Osteoblast (primary cell): ENCODE results near the gene NFX1. TPM values are rescaled to one million over a fixed set of nuclear protein-coding genes. Genes with fewer than 3 reads are reported as not detected.

ENCODE experiments used
- DNase-seq: peaks from one replicate; pipeline ENCODE4 v3.0.0; 2011; ENCODE audit warnings: low spot score, mixed read lengths; ENCODE audit not compliant: insufficient read length; ENCODE audit errors: missing footprints
- H2AFZ ChIP-seq: 2 replicates; pipeline ENCODE4 v1.6.0; 2011; ENCODE audit warnings: mild to moderate bottlenecking, low read length
- H3K27ac ChIP-seq: 2 replicates; pipeline ENCODE4 v1.5.1; 2011; ENCODE audit warnings: mild to moderate bottlenecking, low read depth, low read length, moderate library complexity
- H3K27me3 ChIP-seq: 2 replicates; pipeline ENCODE4 v1.6.0; 2012; ENCODE audit warnings: mild to moderate bottlenecking, control low read depth, inconsistent platforms, low read length, moderate library complexity; ENCODE audit not compliant: insufficient read depth
- H3K36me3 ChIP-seq: 2 replicates; pipeline ENCODE4 v1.5.1; 2011; ENCODE audit warnings: mild to moderate bottlenecking, low read length, control low read depth, moderate library complexity; ENCODE audit not compliant: insufficient read depth
- H3K4me1 ChIP-seq: 2 replicates; pipeline ENCODE4 v1.5.1; 2011; ENCODE audit warnings: mild to moderate bottlenecking, low read length, control low read depth, moderate library complexity; ENCODE audit not compliant: insufficient read depth
- H3K4me2 ChIP-seq: 2 replicates; pipeline ENCODE4 v1.6.0; 2011; ENCODE audit warnings: mild to moderate bottlenecking, low read length; ENCODE audit not compliant: insufficient read depth
- H3K4me3 ChIP-seq: fragments of 200-600 bp; sonication (generic); 3 replicates; pipeline ENCODE4 v1.5.1; 2012; ENCODE audit warnings: mild to moderate bottlenecking, low read length, inconsistent platforms; ENCODE audit not compliant: insufficient read depth
- H3K79me2 ChIP-seq: 2 replicates; pipeline ENCODE4 v1.6.0; 2012; ENCODE audit warnings: mild to moderate bottlenecking, low read length, control low read depth, inconsistent platforms; ENCODE audit not compliant: insufficient read depth
- H3K9me3 ChIP-seq: 2 replicates; pipeline ENCODE4 v1.5.1; 2011; ENCODE audit warnings: low read depth, low read length, control low read depth
- H4K20me1 ChIP-seq: 2 replicates; pipeline ENCODE4 v1.6.0; 2012; ENCODE audit warnings: mild to moderate bottlenecking, low read length, control low read depth; ENCODE audit not compliant: insufficient read depth
- total RNA-seq: library from RNA; depleted of rRNA; stranded (reverse); fragments of >200 nt; gene quantifications from 2 replicates; pipeline ENCODE4 v1.2.3, GENCODE V29; 2012
- TF ChIP-seq, protein P1 (sequence below): IDR thresholded peaks from 2 replicates; pipeline ENCODE4 v1.5.1; 2011; ENCODE audit warnings: mild to moderate bottlenecking, low read depth, low read length, moderate library complexity; ENCODE audit errors: extremely low read depth

Gene NFX1
- total RNA-seq, 1 donor, result 34.0 TPM

DNA sequence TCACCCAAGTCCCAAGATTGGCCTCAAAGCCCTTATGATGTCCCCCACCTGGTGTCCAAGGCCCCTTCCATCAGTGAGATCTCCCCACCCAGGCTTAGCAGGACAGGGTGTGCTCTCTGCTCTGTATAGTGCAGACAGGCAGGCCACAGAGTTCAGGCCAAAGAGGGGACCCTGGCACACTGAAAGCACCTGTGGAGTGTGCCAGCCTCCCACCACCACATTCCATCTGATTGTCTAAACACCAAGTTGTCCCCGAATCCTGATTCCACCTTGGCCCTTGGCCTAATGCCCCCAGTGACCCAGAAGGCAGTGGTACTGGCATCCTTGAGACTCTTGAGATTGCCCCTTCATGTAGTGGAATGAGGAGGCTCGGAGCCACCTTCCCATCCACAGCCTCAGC lies 45.0 kb upstream of the NFX1 start:
- TF ChIP-seq, protein P1, sequence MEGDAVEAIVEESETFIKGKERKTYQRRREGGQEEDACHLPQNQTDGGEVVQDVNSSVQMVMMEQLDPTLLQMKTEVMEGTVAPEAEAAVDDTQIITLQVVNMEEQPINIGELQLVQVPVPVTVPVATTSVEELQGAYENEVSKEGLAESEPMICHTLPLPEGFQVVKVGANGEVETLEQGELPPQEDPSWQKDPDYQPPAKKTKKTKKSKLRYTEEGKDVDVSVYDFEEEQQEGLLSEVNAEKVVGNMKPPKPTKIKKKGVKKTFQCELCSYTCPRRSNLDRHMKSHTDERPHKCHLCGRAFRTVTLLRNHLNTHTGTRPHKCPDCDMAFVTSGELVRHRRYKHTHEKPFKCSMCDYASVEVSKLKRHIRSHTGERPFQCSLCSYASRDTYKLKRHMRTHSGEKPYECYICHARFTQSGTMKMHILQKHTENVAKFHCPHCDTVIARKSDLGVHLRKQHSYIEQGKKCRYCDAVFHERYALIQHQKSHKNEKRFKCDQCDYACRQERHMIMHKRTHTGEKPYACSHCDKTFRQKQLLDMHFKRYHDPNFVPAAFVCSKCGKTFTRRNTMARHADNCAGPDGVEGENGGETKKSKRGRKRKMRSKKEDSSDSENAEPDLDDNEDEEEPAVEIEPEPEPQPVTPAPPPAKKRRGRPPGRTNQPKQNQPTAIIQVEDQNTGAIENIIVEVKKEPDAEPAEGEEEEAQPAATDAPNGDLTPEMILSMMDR, result no peak
- no peak overlapping the region for H3K4me3 ChIP-seq
- no peak overlapping the region for H3K27ac ChIP-seq
- H3K9me3 ChIP-seq, result no peaks in the 10 kb centered on the region
- H4K20me1 ChIP-seq, result no peaks in the 10 kb centered on the region
- no peak overlapping the region for H2AFZ ChIP-seq
- H3K4me1 ChIP-seq, result peaks cover 2% of the 10 kb centered on the region
- H3K4me2 ChIP-seq, result no peak overlapping the region
- no peaks in the 10 kb centered on the region for H3K79me2 ChIP-seq
- H3K27me3 ChIP-seq, result no peaks in the 10 kb centered on the region
- DNase-seq, result no peak
- H3K36me3 ChIP-seq, result no peaks in the 10 kb centered on the region

DNA sequence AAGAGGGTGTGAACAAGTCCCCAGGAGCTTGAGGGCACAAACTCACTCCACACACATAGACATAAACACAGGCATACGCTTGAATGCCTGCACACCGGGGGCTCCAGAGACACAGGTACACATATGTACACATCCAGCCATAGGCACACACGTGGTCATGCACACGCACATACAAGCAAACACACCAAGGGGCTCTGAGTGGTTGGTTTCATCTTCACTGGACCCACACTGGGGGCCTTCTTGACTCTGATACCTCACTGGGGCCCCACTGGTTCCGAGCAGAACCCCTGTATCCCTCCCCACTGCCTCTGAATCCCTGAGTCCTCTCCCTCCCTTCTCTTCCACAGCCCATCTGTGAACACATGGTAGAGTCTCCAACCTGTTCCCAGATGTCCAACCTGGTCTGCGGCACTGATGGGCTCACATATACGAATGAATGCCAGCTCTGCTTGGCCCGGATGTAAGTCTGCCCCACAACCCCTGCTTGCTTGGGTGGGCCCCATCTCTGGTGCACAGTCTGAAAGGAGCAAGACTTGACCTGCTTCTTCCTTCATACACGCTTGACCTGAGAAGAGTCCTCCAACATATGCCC lies 44.0 kb upstream of the NFX1 start:
- H3K36me3 ChIP-seq, result no peaks in the 10 kb centered on the region
- H3K79me2 ChIP-seq, result no peaks in the 10 kb centered on the region
- H3K4me2 ChIP-seq, result no peak overlapping the region
- H3K27me3 ChIP-seq, result no peaks in the 10 kb centered on the region
- H2AFZ ChIP-seq, result no peak overlapping the region
- H3K9me3 ChIP-seq, result no peaks in the 10 kb centered on the region
- H3K4me1 ChIP-seq, result peaks cover 8% of the 10 kb centered on the region
- TF ChIP-seq, protein P1, result no peak
- no peaks in the 10 kb centered on the region for H4K20me1 ChIP-seq
- no peak for DNase-seq
- H3K27ac ChIP-seq, result no peak overlapping the region
- H3K4me3 ChIP-seq, result no peak overlapping the region

DNA sequence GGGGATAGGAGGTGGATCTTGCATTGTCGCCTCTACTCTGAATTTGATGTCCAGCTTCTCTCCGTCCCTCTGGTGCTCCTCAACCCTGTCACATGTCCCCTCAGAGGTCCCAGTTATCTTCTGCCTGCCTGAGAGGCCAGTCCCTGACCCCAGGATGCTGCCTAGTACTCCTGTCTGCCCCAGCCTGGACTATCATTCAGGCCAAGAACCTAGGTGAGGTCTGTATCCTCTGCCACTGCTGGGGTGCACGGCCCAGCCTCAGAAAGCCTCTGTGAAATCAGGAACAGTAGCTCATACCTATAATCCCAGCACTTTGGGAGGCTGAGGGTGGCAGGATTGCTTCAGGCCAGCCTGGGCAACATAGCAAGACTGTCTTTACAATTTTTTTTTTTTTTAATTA lies 41.7 kb upstream of the NFX1 start:
- Histone ChIP-seq H3K4me2 (no peak overlapping the region), H3K36me3 (peaks cover 12% of the 10 kb centered on the region), H3K9me3 (no peaks in the 10 kb centered on the region), H3K27ac (no peak overlapping the region), H3K4me3 (no peak overlapping the region), H3K4me1 (peaks cover 8% of the 10 kb centered on the region), H3K79me2 (no peaks in the 10 kb centered on the region), H2AFZ (no peak overlapping the region), H4K20me1 (no peaks in the 10 kb centered on the region), H3K27me3 (no peaks in the 10 kb centered on the region)
- DNase-seq, result no peak
- TF ChIP-seq, protein P1, result no peak

DNA sequence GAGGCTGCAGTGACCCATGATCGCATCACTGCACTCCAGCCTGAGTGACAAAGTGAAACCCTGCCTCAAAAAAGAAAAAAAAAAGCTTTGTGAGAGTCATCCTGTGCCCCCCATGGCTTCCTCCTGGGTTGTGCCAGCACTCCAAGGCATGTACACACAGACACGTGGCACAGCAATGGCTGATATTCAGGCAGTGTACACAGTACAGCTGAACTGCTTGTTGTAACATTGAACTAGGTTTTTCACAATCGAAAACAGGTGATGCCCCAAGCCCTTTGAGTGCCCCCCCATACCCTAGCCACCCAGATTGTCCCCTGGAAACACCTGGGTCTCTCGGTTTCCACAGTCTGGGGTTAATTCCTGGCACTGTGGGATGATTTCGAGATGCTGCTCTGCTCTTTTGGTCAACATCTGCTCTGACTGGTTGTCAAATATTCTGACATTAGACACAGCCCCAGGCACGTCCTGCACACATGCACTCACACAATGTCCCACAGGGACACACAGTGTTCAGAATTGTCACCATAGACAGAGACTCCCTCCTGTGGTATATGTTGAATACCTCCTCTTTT lies 41.1 kb upstream of the NFX1 start:
- Histone ChIP-seq H3K4me1 (peaks cover 8% of the 10 kb centered on the region), H3K36me3 (peaks cover 13% of the 10 kb centered on the region), H3K4me3 (no peak overlapping the region), H3K79me2 (no peaks in the 10 kb centered on the region), H2AFZ (no peak overlapping the region), H3K9me3 (no peaks in the 10 kb centered on the region), H4K20me1 (no peaks in the 10 kb centered on the region), H3K27ac (no peak overlapping the region), H3K4me2 (no peak overlapping the region), H3K27me3 (no peaks in the 10 kb centered on the region)
- TF ChIP-seq, protein P1, result no peak
- DNase-seq, result peak; percentile 34
